HepG2 (cell line): ENCODE measurements around the gene OR10K1. TPM values are rescaled to one million over a fixed set of nuclear protein-coding genes. Genes with fewer than 3 reads are reported as not detected.

Experiments
- ATAC-seq: fragments of 200-7000 bp; cut with Tn5 transposase; 3 replicates; pipeline ENCODE4 v1.9.1; 2020; ENCODE audit warnings: mild to moderate bottlenecking, moderate library complexity
- BruUV-seq: library from RNA; stranded (reverse); fragments of 400-500 nt; replicated peaks from 2 replicates; lab custom pipeline; 2021; lab: Mats Ljungman, UMichigan
- CTCF ChIA-PET: fragments of 300-600 bp; formaldehyde crosslinking; extraction: SDS; loops from one replicate; lab custom pipeline; 2021; ENCODE audit warnings: low total read pairs, inconsistent platforms, low intra/inter-chr PET ratio; lab: Yijun Ruan, JAX
- POLR2A ChIA-PET: fragments of 350-600 bp; sonication (Branson Sonifier 250); formaldehyde crosslinking; loops from one replicate; lab custom pipeline; 2020; ENCODE audit warnings: antibody characterized with exemption, inconsistent platforms; lab: Yijun Ruan, JAX
- DNase-seq: peaks from one replicate; pipeline ENCODE4 v3.0.0-alpha.2; 2015; ENCODE audit warnings: low spot score
- FAIRE-seq: peaks from 3 replicates; lab custom pipeline; 2011; peaks lifted over from hg19 to GRCh38; lab: Jason Lieb, UNC
- H2AFZ ChIP-seq: one replicate; pipeline ENCODE4 v1.6.1; 2011; ENCODE audit warnings: low read length, inconsistent platforms
- H3K27ac ChIP-seq: fragments of 300-600 bp; 3 replicates; pipeline ENCODE4 v1.8.0; 2011; ENCODE audit warnings: mixed run types, mild to moderate bottlenecking, mixed read lengths, low read length, inconsistent platforms; ENCODE audit not compliant: insufficient read depth; ENCODE audit errors: extremely low read length
- H3K27me3 ChIP-seq, 2 experiments: fragments of 200-600 bp in 1 of 2; 2 replicates in 1 of 2; 3 replicates in 1 of 2; pipeline versions ENCODE4 v1.6.0 to v1.8.0; 2011; ENCODE audit warnings: low read length in 2 of 2, mild to moderate bottlenecking in 2 of 2, moderate library complexity in 2 of 2, inconsistent platforms in 1 of 2; ENCODE audit not compliant: insufficient read depth in 2 of 2, control insufficient read depth in 1 of 2
- H3K36me3 ChIP-seq, 2 experiments: fragments of 200-600 bp in 1 of 2; replicated peaks in 1 of 2; 2 replicates in 1 of 2; 3 replicates in 1 of 2; pipeline versions ENCODE4 v1.5.1 to v1.8.0; 2011; ENCODE audit warnings: low read length in 2 of 2, inconsistent platforms in 1 of 2; ENCODE audit not compliant: insufficient read depth in 2 of 2, control insufficient read depth in 1 of 2
- H3K4me1 ChIP-seq: 2 replicates; pipeline ENCODE4 v1.5.1; 2012; ENCODE audit warnings: low read length, inconsistent platforms; ENCODE audit not compliant: insufficient read depth
- H3K4me2 ChIP-seq: 2 replicates; pipeline ENCODE4 v1.6.0; 2011; ENCODE audit warnings: low read depth, low read length, inconsistent platforms
- H3K4me3 ChIP-seq, 3 experiments: fragments of 200-600 bp in 1 of 3; sonication (generic), shearing (Covaris generic) in 1 of 3; replicated peaks in 1 of 3; 2 replicates each; pipeline ENCODE4 v1.5.1; 2011 to 2016; ENCODE audit warnings: low read length in 3 of 3, inconsistent platforms in 2 of 3, low read depth in 2 of 3, mild to moderate bottlenecking in 2 of 3, control low read depth in 1 of 3, mixed read lengths in 1 of 3; ENCODE audit not compliant: insufficient read depth in 1 of 3
- H3K79me2 ChIP-seq: one replicate; pipeline ENCODE4 v1.6.1; 2011; ENCODE audit warnings: low read length, inconsistent platforms; ENCODE audit not compliant: insufficient read depth
- H3K9ac ChIP-seq: 2 replicates; pipeline ENCODE4 v1.6.0; 2011; ENCODE audit warnings: mild to moderate bottlenecking, low read depth, low read length, inconsistent platforms; ENCODE audit not compliant: insufficient read depth
- H3K9me3 ChIP-seq: 2 replicates; pipeline ENCODE4 v1.5.1; 2012; ENCODE audit warnings: mild to moderate bottlenecking, low read length
- H4K20me1 ChIP-seq: 2 replicates; pipeline ENCODE4 v1.6.0; 2011; ENCODE audit warnings: inconsistent platforms, mild to moderate bottlenecking, low read length, moderate library complexity; ENCODE audit not compliant: insufficient read depth
- SRSF1 ChIP-seq: fragments of 200-400 bp; formaldehyde crosslinking; optimal IDR thresholded peaks from 2 replicates; pipeline ENCODE3; 2017; ENCODE audit warnings: mild to moderate bottlenecking, low read depth, low read length, moderate library complexity
- WGBS: methylation state at CpG from one replicate; pipeline ENCODE4 v1.1.6; 2017; ENCODE audit warnings: low lambda C conversion rate; 5-methylcytosine and 5-hydroxymethylcytosine counted together
- in situ Hi-C: cut with HindIII; loops from 2 replicates; pipeline ENCODE4 v1.10.0; 2017; ENCODE audit warnings: low pct_unique_long_range_greater_than_20kb; ENCODE audit not compliant: extremely low pct_ligation_motif_present
- intact Hi-C: fragments of 100-400 bp; cut with micrococcal nuclease; formaldehyde crosslinking; loops from one replicate; pipeline ENCODE4 v1.10.0; 2022; ENCODE audit not compliant: unreplicated experiment
- polyA plus RNA-seq, 8 experiments: library from polyadenylated mRNA; depleted of rRNA in 3 of 8; stranded (reverse) in 7 of 8; unstranded in 1 of 8; fragments of >200 nt; fragmentation: Illumina TruSeq in 4 of 8; extraction: Trizol in 4 of 8; gene quantifications; 2 replicates each; pipeline versions ENCODE4 v1.2.1 to v1.2.3, GENCODE V29; 2011 to 2016; ENCODE audit warnings: low read depth in 4 of 8, missing spikeins in 1 of 8, mixed read lengths in 1 of 8; ENCODE audit not compliant: insufficient read depth in 1 of 8
- total RNA-seq, 5 experiments: library from RNA; depleted of rRNA; stranded (reverse); fragments of >200 nt; fragmentation: Illumina TruSeq; extraction: Trizol; gene quantifications; 2 replicates each; pipeline ENCODE4 v1.2.3, GENCODE V29; 2016; ENCODE audit warnings: low read depth in 1 of 5
- TF ChIP-seq, protein P1 (sequence below), 2 experiments: fragments of 450-650 bp in 1 of 2; sonication (generic) in 1 of 2; formaldehyde crosslinking in 1 of 2; IDR thresholded peaks; 2 replicates each; pipeline versions ENCODE4 v1.6.1 to v1.8.0; 2016 to 2022; ENCODE audit warnings: antibody characterized with exemption in 1 of 2, mild to moderate bottlenecking in 1 of 2, missing genetic modification reagents in 1 of 2

OR10K1 gene
- total and polyA plus RNA-seq, 2 of the 13 experiments (the other 11 are each of a cell fraction or from before 2014, with no cell fraction given): not detected

DNA sequence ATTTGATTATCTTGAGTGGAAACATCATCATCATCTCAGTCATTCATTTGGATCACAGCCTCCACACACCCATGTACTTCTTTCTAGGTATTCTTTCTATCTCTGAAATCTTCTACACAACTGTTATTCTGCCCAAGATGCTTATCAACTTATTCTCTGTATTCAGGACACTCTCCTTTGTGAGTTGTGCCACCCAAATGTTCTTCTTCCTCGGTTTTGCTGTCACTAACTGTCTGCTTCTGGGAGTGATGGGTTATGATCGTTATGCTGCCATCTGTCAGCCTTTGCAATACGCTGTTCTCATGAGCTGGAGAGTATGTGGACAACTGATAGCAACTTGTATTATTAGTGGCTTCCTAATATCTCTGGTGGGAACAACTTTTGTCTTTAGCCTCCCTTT is 29.7 kb downstream of the OR10K1 start:
- POLR2A ChIA-PET: no interaction called here
- TF ChIP-seq, protein P1, sequence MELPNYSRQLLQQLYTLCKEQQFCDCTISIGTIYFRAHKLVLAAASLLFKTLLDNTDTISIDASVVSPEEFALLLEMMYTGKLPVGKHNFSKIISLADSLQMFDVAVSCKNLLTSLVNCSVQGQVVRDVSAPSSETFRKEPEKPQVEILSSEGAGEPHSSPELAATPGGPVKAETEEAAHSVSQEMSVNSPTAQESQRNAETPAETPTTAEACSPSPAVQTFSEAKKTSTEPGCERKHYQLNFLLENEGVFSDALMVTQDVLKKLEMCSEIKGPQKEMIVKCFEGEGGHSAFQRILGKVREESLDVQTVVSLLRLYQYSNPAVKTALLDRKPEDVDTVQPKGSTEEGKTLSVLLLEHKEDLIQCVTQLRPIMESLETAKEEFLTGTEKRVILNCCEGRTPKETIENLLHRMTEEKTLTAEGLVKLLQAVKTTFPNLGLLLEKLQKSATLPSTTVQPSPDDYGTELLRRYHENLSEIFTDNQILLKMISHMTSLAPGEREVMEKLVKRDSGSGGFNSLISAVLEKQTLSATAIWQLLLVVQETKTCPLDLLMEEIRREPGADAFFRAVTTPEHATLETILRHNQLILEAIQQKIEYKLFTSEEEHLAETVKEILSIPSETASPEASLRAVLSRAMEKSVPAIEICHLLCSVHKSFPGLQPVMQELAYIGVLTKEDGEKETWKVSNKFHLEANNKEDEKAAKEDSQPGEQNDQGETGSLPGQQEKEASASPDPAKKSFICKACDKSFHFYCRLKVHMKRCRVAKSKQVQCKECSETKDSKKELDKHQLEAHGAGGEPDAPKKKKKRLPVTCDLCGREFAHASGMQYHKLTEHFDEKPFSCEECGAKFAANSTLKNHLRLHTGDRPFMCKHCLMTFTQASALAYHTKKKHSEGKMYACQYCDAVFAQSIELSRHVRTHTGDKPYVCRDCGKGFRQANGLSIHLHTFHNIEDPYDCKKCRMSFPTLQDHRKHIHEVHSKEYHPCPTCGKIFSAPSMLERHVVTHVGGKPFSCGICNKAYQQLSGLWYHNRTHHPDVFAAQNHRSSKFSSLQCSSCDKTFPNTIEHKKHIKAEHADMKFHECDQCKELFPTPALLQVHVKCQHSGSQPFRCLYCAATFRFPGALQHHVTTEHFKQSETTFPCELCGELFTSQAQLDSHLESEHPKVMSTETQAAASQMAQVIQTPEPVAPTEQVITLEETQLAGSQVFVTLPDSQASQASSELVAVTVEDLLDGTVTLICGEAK (IDR thresholded peaks at IDR 0.05): no peak
- TF ChIP-seq, protein P1 (CRISPR knock-in tag; IDR thresholded peaks at IDR 0.05): no peak
- TF ChIP-seq SRSF1: no peak
- TF ChIP-seq, all 625 proteins: peak for 0
- H3K36me3 ChIP-seq: no peaks in the 10 kb centered on the region
- FAIRE-seq (no peak), ATAC-seq (no peak), DNase-seq (no peak)
- in situ Hi-C loops: no loop called here
- no peaks in the 10 kb centered on the region for H3K27me3 ChIP-seq
- H3K79me2 ChIP-seq: no peaks in the 10 kb centered on the region
- 4% methylated on average over 3 of the region's 3 CpGs for WGBS
- H3K9ac ChIP-seq: no peak overlapping the region
- BruUV-seq: no TSS peak
- no peaks in the 10 kb centered on the region for H3K4me1 ChIP-seq
- H2AFZ ChIP-seq: no peak overlapping the region
- H3K9me3 ChIP-seq: peaks cover 5% of the 10 kb centered on the region; the same call in 1 of the 2 replicates
- intact Hi-C loops: no loop called here
- H3K4me2 ChIP-seq: no peak overlapping the region
- CTCF ChIA-PET: no interaction called here
- no peak overlapping the region for H3K27ac ChIP-seq
- no peaks in the 10 kb centered on the region for H4K20me1 ChIP-seq
- no peak overlapping the region for H3K4me3 ChIP-seq
